Trophoblast cell (in vitro differentiated cells and primary cell): Measurements from ENCODE around the gene KIF5A.

ENCODE experiments used
- DNase-seq, 2 donors: peaks; one replicate each; pipeline ENCODE4 v3.0.0-alpha.2; 2016
- H2AFZ ChIP-seq: 2 replicates; pipeline ENCODE4 v1.6.1; 2013; ENCODE audit warnings: low read length, moderate library complexity, mild to moderate bottlenecking; ENCODE audit not compliant: insufficient read depth, poor library complexity
- H2AK5ac ChIP-seq: 2 replicates; pipeline ENCODE4 v1.6.1; 2013; ENCODE audit warnings: mild to moderate bottlenecking, low read length
- H2BK120ac ChIP-seq: 2 replicates; pipeline ENCODE4 v1.6.1; 2013; ENCODE audit warnings: low read length, mild to moderate bottlenecking, moderate library complexity; ENCODE audit not compliant: insufficient read depth, poor library complexity
- H2BK12ac ChIP-seq: 2 replicates; pipeline ENCODE4 v1.6.1; 2013; ENCODE audit warnings: mild to moderate bottlenecking, low read length, moderate library complexity
- H2BK5ac ChIP-seq: 2 replicates; pipeline ENCODE4 v1.6.1; 2013; ENCODE audit warnings: low read length, low read depth, moderate library complexity, mild to moderate bottlenecking; ENCODE audit not compliant: poor library complexity
- H3K14ac ChIP-seq: 2 replicates; pipeline ENCODE4 v1.6.1; 2013; ENCODE audit warnings: mild to moderate bottlenecking, low read length
- H3K18ac ChIP-seq: 2 replicates; pipeline ENCODE4 v1.6.1; 2013; ENCODE audit warnings: mild to moderate bottlenecking, low read length
- H3K23ac ChIP-seq: 2 replicates; pipeline ENCODE4 v1.6.1; 2013; ENCODE audit warnings: low read length
- H3K27ac ChIP-seq: 2 replicates; pipeline ENCODE4 v1.5.1; 2013; ENCODE audit warnings: low read depth, mild to moderate bottlenecking, inconsistent platforms, low read length, moderate library complexity
- H3K27me3 ChIP-seq: 2 replicates; pipeline ENCODE4 v1.6.1; 2013; ENCODE audit warnings: inconsistent platforms, mild to moderate bottlenecking, low read length, moderate library complexity; ENCODE audit not compliant: insufficient read depth
- H3K36me3 ChIP-seq, 2 experiments: 1 replicate in 1 of 2; 2 replicates in 1 of 2; pipeline ENCODE4 v1.6.1; 2013; ENCODE audit warnings: low read length in 2 of 2, mild to moderate bottlenecking in 2 of 2, moderate library complexity in 1 of 2; ENCODE audit not compliant: insufficient read depth in 2 of 2, control insufficient read depth in 1 of 2
- H3K4ac ChIP-seq: 2 replicates; pipeline ENCODE4 v1.6.1; 2013; ENCODE audit warnings: low read depth, mild to moderate bottlenecking, low read length, moderate library complexity
- H3K4me1 ChIP-seq, 2 experiments: 1 replicate in 1 of 2; 2 replicates in 1 of 2; pipeline ENCODE4 v1.6.1; 2013; ENCODE audit warnings: low read length in 2 of 2, mild to moderate bottlenecking in 2 of 2, moderate library complexity in 1 of 2; ENCODE audit not compliant: insufficient read depth in 2 of 2, control insufficient read depth in 1 of 2
- H3K4me2 ChIP-seq: 2 replicates; pipeline ENCODE4 v1.6.1; 2013; ENCODE audit warnings: inconsistent platforms, mild to moderate bottlenecking, low read length, moderate library complexity
- H3K4me3 ChIP-seq: 2 replicates; pipeline ENCODE4 v1.5.1; 2013; ENCODE audit warnings: mild to moderate bottlenecking, low read depth, low read length, inconsistent platforms
- H3K79me1 ChIP-seq: one replicate; pipeline ENCODE4 v1.6.1; 2013; ENCODE audit warnings: low read length
- H3K79me2 ChIP-seq: 2 replicates; pipeline ENCODE4 v1.6.1; 2013; ENCODE audit warnings: low read length, mild to moderate bottlenecking; ENCODE audit not compliant: control insufficient read depth, insufficient read depth, poor library complexity
- H3K9ac ChIP-seq: 2 replicates; pipeline ENCODE4 v1.6.1; 2013; ENCODE audit warnings: mild to moderate bottlenecking, low read length
- H3K9me3 ChIP-seq: 2 replicates; pipeline ENCODE4 v1.6.1; 2013; ENCODE audit warnings: low read depth, mild to moderate bottlenecking, control low read depth, inconsistent platforms, low read length; ENCODE audit not compliant: insufficient read depth
- H4K12ac ChIP-seq: 2 replicates; pipeline ENCODE4 v1.6.1; 2013; ENCODE audit warnings: low read depth, mild to moderate bottlenecking, low read length, moderate library complexity
- H4K8ac ChIP-seq: 2 replicates; pipeline ENCODE4 v1.6.1; 2013; ENCODE audit warnings: low read depth, mild to moderate bottlenecking, low read length, moderate library complexity
- H4K91ac ChIP-seq: one replicate; pipeline ENCODE4 v1.6.1; 2013; ENCODE audit warnings: low read depth, mild to moderate bottlenecking, low read length, moderate library complexity
- WGBS: extraction: QIAGEN DNeasy Blood & Tissue Kit; methylation state at CpG from one replicate; pipeline ENCODE4 v1.1.7; 2013; ENCODE audit warnings: missing lambda C conversion rate; ENCODE audit not compliant: insufficient read length, insufficient coverage; ENCODE audit errors: extremely low coverage; 5-methylcytosine and 5-hydroxymethylcytosine counted together

Gene KIF5A

DNA sequence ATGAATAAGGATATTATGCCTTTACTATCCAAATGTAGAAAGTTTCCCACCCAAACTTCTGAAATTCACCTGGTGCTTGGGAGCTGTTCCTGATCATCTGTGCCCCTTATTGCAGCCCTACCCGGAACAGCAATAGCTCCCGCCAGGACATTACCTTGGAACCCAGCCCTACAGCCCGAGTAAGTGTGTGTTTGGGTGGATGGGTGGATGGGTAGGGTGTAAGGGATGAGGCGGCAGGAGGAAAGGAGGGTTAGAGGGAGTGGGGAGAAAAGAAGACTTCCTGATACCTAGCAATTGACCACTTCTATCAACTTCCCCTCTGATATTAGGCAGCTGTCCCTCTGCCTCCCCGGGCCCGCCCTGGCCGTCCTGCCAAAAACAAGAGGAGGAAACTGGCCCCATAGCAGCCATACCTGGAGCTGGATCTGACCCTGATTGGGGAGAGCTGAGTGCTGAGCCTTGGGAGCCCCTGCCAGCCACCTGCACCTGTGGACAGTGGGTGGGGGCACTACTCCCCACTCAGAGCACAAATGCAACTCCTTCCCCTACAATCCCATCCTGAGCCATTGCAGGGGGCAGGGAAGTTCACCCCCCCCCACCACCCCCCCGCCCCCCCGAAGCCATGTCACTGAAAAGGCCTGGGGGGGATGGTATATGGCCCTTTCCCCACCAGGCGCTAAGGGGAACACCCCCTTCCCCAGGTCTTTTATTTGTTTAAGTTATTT, 20.9 kb upstream of the KIF5A start:
- no peak overlapping the region for H2AK5ac ChIP-seq
- H3K4me2 ChIP-seq, result no peak overlapping the region
- WGBS, result no CpG with 5 or more reads among the region's 10 CpGs
- no peaks in the 10 kb centered on the region for H3K27me3 ChIP-seq
- H3K27ac ChIP-seq, result no peak overlapping the region
- no peaks in the 10 kb centered on the region for H3K9me3 ChIP-seq
- no peaks in the 10 kb centered on the region for H3K79me1 ChIP-seq
- H3K79me2 ChIP-seq, result peaks cover 2% of the 10 kb centered on the region
- H3K23ac ChIP-seq, result no peak overlapping the region
- DNase-seq, result no peak
- H3K18ac ChIP-seq, result no peak overlapping the region
- H2BK5ac ChIP-seq, result no peak overlapping the region
- H4K12ac ChIP-seq, result no peak overlapping the region
- peaks cover 4 to 11% of the 10 kb centered on the region in 2 experiments for H3K4me1 ChIP-seq
- no peak overlapping the region for H3K14ac ChIP-seq
- no peak overlapping the region for H3K9ac ChIP-seq
- H2BK120ac ChIP-seq, result no peak overlapping the region
- H3K4me3 ChIP-seq, result no peak overlapping the region
- H3K4ac ChIP-seq, result no peak overlapping the region
- H2BK12ac ChIP-seq, result no peak overlapping the region
- no peak overlapping the region for H2AFZ ChIP-seq
- peaks cover 79 to 90% of the 10 kb centered on the region in 2 experiments for H3K36me3 ChIP-seq
- H4K8ac ChIP-seq, result no peak overlapping the region
- no peak overlapping the region for H4K91ac ChIP-seq

DNA sequence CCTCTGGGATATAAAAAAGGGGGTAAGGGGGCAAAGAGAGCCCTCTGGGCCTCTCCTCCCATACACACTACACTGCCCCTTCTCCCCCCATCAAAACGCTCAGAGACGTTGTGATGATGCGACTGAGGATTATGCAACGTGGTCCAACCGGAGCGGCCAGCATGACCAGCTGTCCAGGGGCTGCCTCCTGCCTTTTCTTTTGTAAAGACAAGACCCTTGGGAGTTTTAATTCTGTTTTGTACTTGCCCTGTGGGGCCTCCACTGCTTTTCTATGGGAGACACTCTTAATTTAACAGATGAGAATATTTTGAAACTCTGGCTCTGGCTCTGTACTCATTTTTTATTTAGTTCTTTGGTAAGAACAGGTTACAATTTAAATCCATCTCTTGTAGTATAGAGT, 20.0 kb upstream of the KIF5A start:
- H4K91ac ChIP-seq, result no peak overlapping the region
- peak in 1 of 2 donors; percentile 45 for DNase-seq
- H3K27ac ChIP-seq, result peak overlapping the region; percentile 46
- no peak overlapping the region for H2AK5ac ChIP-seq
- no peak overlapping the region for H3K23ac ChIP-seq
- no peak overlapping the region for H3K18ac ChIP-seq
- no peak overlapping the region for H2AFZ ChIP-seq
- no peak overlapping the region for H2BK120ac ChIP-seq
- H3K9me3 ChIP-seq, result no peaks in the 10 kb centered on the region
- no peak overlapping the region for H2BK5ac ChIP-seq
- no peak overlapping the region for H3K4me2 ChIP-seq
- H3K36me3 ChIP-seq, result peaks cover 79 to 92% of the 10 kb centered on the region in 2 experiments
- no peak overlapping the region for H3K14ac ChIP-seq
- no peak overlapping the region for H2BK12ac ChIP-seq
- H3K79me1 ChIP-seq, result no peaks in the 10 kb centered on the region
- no peak overlapping the region for H3K9ac ChIP-seq
- no peak overlapping the region for H3K4me3 ChIP-seq
- no peak overlapping the region for H4K12ac ChIP-seq
- peaks cover 0 to 6% of the 10 kb centered on the region in 2 experiments for H3K4me1 ChIP-seq
- no peaks in the 10 kb centered on the region for H3K79me2 ChIP-seq
- no peak overlapping the region for H4K8ac ChIP-seq
- no peaks in the 10 kb centered on the region for H3K27me3 ChIP-seq
- H3K4ac ChIP-seq, result no peak overlapping the region
- WGBS, result no CpG with 5 or more reads among the region's 6 CpGs

DNA sequence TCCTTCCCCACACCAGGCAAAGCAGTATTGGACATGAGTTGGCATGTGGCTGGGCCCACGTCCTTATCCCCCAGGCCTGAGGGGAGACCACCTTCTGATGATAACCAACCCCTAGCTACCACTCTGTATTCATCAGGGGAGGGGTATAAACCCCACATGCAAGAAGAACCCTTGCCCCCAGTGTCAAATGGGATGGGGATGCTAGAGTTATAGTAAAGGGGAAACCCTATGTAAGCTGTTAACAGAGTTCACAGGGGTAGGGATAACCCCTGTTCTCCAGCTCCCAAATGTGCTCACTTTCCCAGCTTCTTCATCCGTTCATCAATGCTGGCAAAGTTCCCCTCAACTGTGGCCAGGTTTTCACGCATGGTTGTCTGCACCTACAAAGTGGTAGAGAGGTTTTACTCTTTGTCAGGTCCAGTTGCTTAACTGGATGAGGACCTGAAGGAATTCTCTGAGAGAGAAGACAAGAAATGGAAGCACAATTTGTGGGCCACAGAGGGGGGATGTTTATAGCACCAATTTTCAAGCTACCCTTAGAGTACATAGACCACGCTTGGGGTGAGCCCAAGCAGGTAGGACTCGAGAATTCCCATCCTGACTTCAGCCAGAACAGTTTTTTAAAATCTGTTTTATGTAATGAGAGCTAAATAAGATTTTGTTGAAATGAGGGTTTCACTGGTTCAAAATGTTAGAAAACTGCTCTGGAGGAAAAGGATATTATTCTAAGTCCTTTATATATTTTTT, 19.3 kb upstream of the KIF5A start:
- Histone ChIP-seq H3K23ac (peak overlapping the region; percentile 42), H2AK5ac (no peak overlapping the region), H3K9ac (no peak overlapping the region), H4K91ac (no peak overlapping the region), H2BK120ac (no peak overlapping the region), H4K8ac (no peak overlapping the region), H3K4me3 (no peak overlapping the region), H3K4me1 (peaks cover 0 to 6% of the 10 kb centered on the region in 2 experiments), H3K18ac (no peak overlapping the region), H3K27ac (peak overlapping the region; percentile 46), H3K27me3 (no peaks in the 10 kb centered on the region), H4K12ac (no peak overlapping the region), H2BK12ac (no peak overlapping the region), H3K36me3 (peaks cover 75 to 92% of the 10 kb centered on the region in 2 experiments), H3K14ac (no peak overlapping the region), H2AFZ (no peak overlapping the region), H3K4ac (no peak overlapping the region), H3K79me1 (no peaks in the 10 kb centered on the region), H3K4me2 (no peak overlapping the region), H3K9me3 (no peaks in the 10 kb centered on the region), H2BK5ac (no peak overlapping the region), H3K79me2 (no peaks in the 10 kb centered on the region)
- DNase-seq, result no peak
- no CpG with 5 or more reads among the region's 5 CpGs for WGBS

DNA sequence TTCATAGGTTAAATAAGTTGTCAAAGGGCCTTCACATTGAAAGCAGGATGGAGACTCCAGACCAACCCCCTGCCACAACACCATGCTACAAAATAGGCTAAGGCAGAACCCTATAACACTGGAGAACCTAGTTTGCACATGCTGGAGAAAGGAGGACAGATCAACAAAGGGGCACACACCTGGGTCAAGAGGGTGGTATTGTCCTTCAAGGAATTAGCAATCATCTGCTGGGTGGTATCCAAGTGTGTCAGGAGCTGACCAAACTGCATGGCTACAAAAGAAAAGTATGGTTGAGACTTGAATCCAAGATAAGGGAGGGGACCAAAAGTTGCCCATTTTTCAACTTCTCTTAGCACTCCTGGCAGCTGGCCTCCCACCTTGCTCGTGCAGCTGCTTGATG, 18.0 kb upstream of the KIF5A start:
- Histone ChIP-seq H3K27ac (no peak overlapping the region), H2AFZ (no peak overlapping the region), H2AK5ac (no peak overlapping the region), H3K36me3 (peaks cover 63 to 82% of the 10 kb centered on the region in 2 experiments), H3K4me1 (peaks cover 0 to 6% of the 10 kb centered on the region in 2 experiments), H2BK120ac (no peak overlapping the region), H3K4me3 (no peak overlapping the region), H3K9ac (no peak overlapping the region), H3K27me3 (no peaks in the 10 kb centered on the region), H2BK5ac (no peak overlapping the region), H3K4ac (no peak overlapping the region), H3K4me2 (no peak overlapping the region), H4K12ac (no peak overlapping the region), H3K14ac (no peak overlapping the region), H3K79me1 (no peaks in the 10 kb centered on the region), H3K79me2 (no peaks in the 10 kb centered on the region), H3K9me3 (no peaks in the 10 kb centered on the region), H4K8ac (no peak overlapping the region), H2BK12ac (no peak overlapping the region), H3K23ac (no peak overlapping the region), H4K91ac (no peak overlapping the region), H3K18ac (no peak overlapping the region)
- DNase-seq, result no peak
- no CpG with 5 or more reads among the region's 1 CpG for WGBS
